H9 (cell line): ENCODE data around the gene PRADC1. TPM values are rescaled to one million over a fixed set of nuclear protein-coding genes. Genes with fewer than 3 reads are reported as not detected.

ENCODE experiments used
- DNase-seq: peaks from one replicate; pipeline ENCODE4 v3.0.0-alpha.2; 2017
- H2AFZ ChIP-seq: one replicate; pipeline ENCODE4 v1.6.1; 2013; ENCODE audit warnings: mild to moderate bottlenecking, low read length, control low read depth, moderate library complexity
- H2AK5ac ChIP-seq: 2 replicates; pipeline ENCODE4 v1.6.1; 2013; ENCODE audit warnings: low read length, control low read depth, mixed read lengths; ENCODE audit not compliant: insufficient read length
- H2BK120ac ChIP-seq: one replicate; pipeline ENCODE4 v1.6.1; 2013; ENCODE audit warnings: low read depth, mild to moderate bottlenecking, low read length, control low read depth, inconsistent platforms; ENCODE audit not compliant: poor library complexity, severe bottlenecking
- H2BK12ac ChIP-seq: 2 replicates; pipeline ENCODE4 v1.6.1; 2013; ENCODE audit warnings: low read length, control low read depth, mixed read lengths, low read depth; ENCODE audit not compliant: insufficient read length
- H2BK15ac ChIP-seq: 2 replicates; pipeline ENCODE4 v1.6.1; 2013; ENCODE audit warnings: low read depth, low read length, control low read depth
- H2BK20ac ChIP-seq: one replicate; pipeline ENCODE4 v1.6.1; 2013; ENCODE audit warnings: low read depth, mild to moderate bottlenecking, low read length, control low read depth, inconsistent platforms; ENCODE audit not compliant: poor library complexity, severe bottlenecking
- H2BK5ac ChIP-seq: 2 replicates; pipeline ENCODE4 v1.6.1; 2013; ENCODE audit warnings: low read length, control low read depth, mixed read lengths; ENCODE audit not compliant: insufficient read length
- H3K14ac ChIP-seq: 2 replicates; pipeline ENCODE4 v1.6.1; 2013; ENCODE audit warnings: low read length, control low read depth; ENCODE audit not compliant: insufficient read depth
- H3K18ac ChIP-seq: 2 replicates; pipeline ENCODE4 v1.6.1; 2013; ENCODE audit warnings: low read depth, mild to moderate bottlenecking, mixed read lengths, low read length, control low read depth; ENCODE audit not compliant: insufficient read length
- H3K23ac ChIP-seq: 2 replicates; pipeline ENCODE4 v1.6.1; 2013; ENCODE audit warnings: low read length, control low read depth, mixed read lengths, low read depth; ENCODE audit not compliant: insufficient read length
- H3K23me2 ChIP-seq: 2 replicates; pipeline ENCODE4 v1.6.1; 2013; ENCODE audit warnings: low read depth, mild to moderate bottlenecking, mixed read lengths, low read length, control low read depth; ENCODE audit not compliant: insufficient read length, poor library complexity, severe bottlenecking
- H3K27ac ChIP-seq: 2 replicates; pipeline ENCODE4 v1.5.1; 2013; ENCODE audit warnings: low read length, control low read depth, mixed read lengths, low read depth; ENCODE audit not compliant: insufficient read length
- H3K27me3 ChIP-seq: 2 replicates; pipeline ENCODE4 v1.6.1; 2013; ENCODE audit warnings: low read length, control low read depth, inconsistent platforms; ENCODE audit not compliant: insufficient read depth
- H3K4ac ChIP-seq: 2 replicates; pipeline ENCODE4 v1.6.1; 2013; ENCODE audit warnings: low read depth, mild to moderate bottlenecking, control low read depth, inconsistent platforms, low read length, moderate library complexity
- H3K4me1 ChIP-seq: 2 replicates; pipeline ENCODE4 v1.6.1; 2013; ENCODE audit warnings: low read length, control low read depth, inconsistent platforms; ENCODE audit not compliant: insufficient read depth
- H3K4me2 ChIP-seq: 2 replicates; pipeline ENCODE4 v1.6.1; 2013; ENCODE audit warnings: low read length, control low read depth, mixed read lengths; ENCODE audit not compliant: insufficient read length, insufficient read depth
- H3K56ac ChIP-seq: 2 replicates; pipeline ENCODE4 v1.6.1; 2013; ENCODE audit warnings: low read depth, mild to moderate bottlenecking, mixed read lengths, low read length, control low read depth; ENCODE audit not compliant: insufficient read length
- H3K79me1 ChIP-seq: 2 replicates; pipeline ENCODE4 v1.6.1; 2013; ENCODE audit warnings: low read depth, mild to moderate bottlenecking, moderate library complexity, low read length, control low read depth, inconsistent platforms; ENCODE audit not compliant: insufficient read depth, poor library complexity, severe bottlenecking
- H3K79me2 ChIP-seq: 2 replicates; pipeline ENCODE4 v1.6.1; 2013; ENCODE audit warnings: low read length, control low read depth, inconsistent platforms; ENCODE audit not compliant: insufficient read depth
- H3K9ac ChIP-seq: 2 replicates; pipeline ENCODE4 v1.6.1; 2013; ENCODE audit warnings: low read length, control low read depth, mixed read lengths; ENCODE audit not compliant: insufficient read length; ENCODE audit errors: extremely low read depth
- H3K9me3 ChIP-seq: one replicate; pipeline ENCODE4 v1.6.1; 2013; ENCODE audit warnings: low read depth, low read length, inconsistent platforms; ENCODE audit not compliant: control insufficient read depth
- H3T11ph ChIP-seq: one replicate; pipeline ENCODE4 v1.6.1; 2013; ENCODE audit warnings: mild to moderate bottlenecking, low read length, control low read depth, inconsistent platforms
- H4K20me1 ChIP-seq: one replicate; pipeline ENCODE4 v1.6.1; 2013; ENCODE audit not compliant: control insufficient read depth, insufficient read length, insufficient read depth
- H4K5ac ChIP-seq: 2 replicates; pipeline ENCODE4 v1.6.1; 2013; ENCODE audit warnings: low read depth, mild to moderate bottlenecking, mixed read lengths, low read length, control low read depth; ENCODE audit not compliant: insufficient read length
- H4K8ac ChIP-seq: replicated peaks from 2 replicates; pipeline ENCODE4 v1.6.1; 2013; ENCODE audit warnings: low read length, control low read depth, mixed read lengths, low read depth; ENCODE audit not compliant: insufficient read length
- H4K91ac ChIP-seq: 2 replicates; pipeline ENCODE4 v1.6.1; 2013; ENCODE audit warnings: low read depth, mild to moderate bottlenecking, moderate library complexity, mixed read lengths, low read length, control low read depth; ENCODE audit not compliant: insufficient read length
- H3K27ac Mint-ChIP-seq, 3 experiments: 2 replicates in 2 of 3; 3 replicates in 1 of 3; pipeline ENCODE4 v1.8.0; 2020 to 2021; ENCODE audit warnings: mixed read lengths in 3 of 3, mild to moderate bottlenecking in 1 of 3, moderate library complexity in 1 of 3
- H3K27me3 Mint-ChIP-seq: 2 replicates; pipeline ENCODE4 v1.8.0; 2021; ENCODE audit warnings: low read depth, mild to moderate bottlenecking, moderate library complexity, mixed read lengths
- H3K36me3 Mint-ChIP-seq, 3 experiments: 2 replicates in 2 of 3; 3 replicates in 1 of 3; pipeline ENCODE4 v1.8.0; 2020 to 2021; ENCODE audit warnings: low read depth in 3 of 3, mixed read lengths in 3 of 3; ENCODE audit not compliant: insufficient read depth in 1 of 3
- H3K4me1 Mint-ChIP-seq, 2 experiments: 2 replicates each; pipeline ENCODE4 v1.8.0; 2020; ENCODE audit warnings: mixed read lengths in 2 of 2
- H3K4me3 Mint-ChIP-seq, 2 experiments: 2 replicates in 1 of 2; 3 replicates in 1 of 2; pipeline ENCODE4 v1.8.0; 2020 to 2021; ENCODE audit warnings: mild to moderate bottlenecking in 2 of 2, mixed read lengths in 2 of 2, moderate library complexity in 1 of 2
- H3K9me3 Mint-ChIP-seq, 2 experiments: 2 replicates in 1 of 2; 3 replicates in 1 of 2; pipeline ENCODE4 v1.8.0; 2020; ENCODE audit warnings: mild to moderate bottlenecking in 2 of 2, mixed read lengths in 2 of 2, moderate library complexity in 1 of 2
- WGBS: extraction: QIAGEN DNeasy Blood & Tissue Kit; methylation state at CpG from one replicate; pipeline ENCODE4 v1.1.7; 2013; ENCODE audit warnings: missing lambda C conversion rate, low lambda C conversion rate, mixed read lengths; ENCODE audit not compliant: insufficient read length; ENCODE audit errors: extremely low coverage; 5-methylcytosine and 5-hydroxymethylcytosine counted together
- total RNA-seq: library from RNA; stranded (reverse); gene quantifications from 2 replicates; pipeline ENCODE4 v1.2.1, GENCODE V29; 2021
- TF ChIP-seq, protein P1 (sequence below): fragments of 200-600 bp; sonication (generic); conservative IDR thresholded peaks from 3 replicates; pipeline ENCODE4 v1.8.0; 2021; ENCODE audit warnings: antibody characterized with exemption, mild to moderate bottlenecking

The PRADC1 gene
- total RNA-seq, 1 experiment from 2014 or later, result 9.6 TPM

- Histone ChIP-seq H3K23ac (no peak overlapping the region), H4K91ac (no peak overlapping the region), H3K4me1 (no peaks in the 10 kb centered on the region), H2BK12ac (no peak overlapping the region), H3K79me2 (no peaks in the 10 kb centered on the region), H4K5ac (no peak overlapping the region), H4K8ac (no peak overlapping the region), H2AFZ (no peak overlapping the region), H2AK5ac (no peak overlapping the region), H3K9me3 (no peaks in the 10 kb centered on the region), H2BK120ac (no peak overlapping the region), H2BK20ac (no peak overlapping the region), H4K20me1 (no peaks in the 10 kb centered on the region), H3K4me2 (no peak overlapping the region), H2BK5ac (no peak overlapping the region), H3K27ac (no peak overlapping the region), H3K9ac (no peak overlapping the region), H3K79me1 (no peaks in the 10 kb centered on the region), H3T11ph (no peak overlapping the region), H3K56ac (no peak overlapping the region), H3K27me3 (no peaks in the 10 kb centered on the region), H3K4ac (no peak overlapping the region), H3K18ac (no peak overlapping the region), H3K14ac (no peak overlapping the region), H3K23me2 (no peaks in the 10 kb centered on the region), H2BK15ac (no peak overlapping the region)
- no CpG with 5 or more reads among the region's 17 CpGs for WGBS
- H3K36me3 Mint-ChIP-seq, result peaks cover 53 to 87% (median 69%) of the 10 kb centered on the region in 3 experiments
- H3K4me3 Mint-ChIP-seq, result no peak overlapping the region
- H3K9me3 Mint-ChIP-seq, result no peaks in the 10 kb centered on the region
- no peak overlapping the region; a peak in 1 of 7 replicates for H3K27ac Mint-ChIP-seq
- peaks cover 4 to 10% of the 10 kb centered on the region in 2 experiments for H3K4me1 Mint-ChIP-seq
- TF ChIP-seq, protein P1, sequence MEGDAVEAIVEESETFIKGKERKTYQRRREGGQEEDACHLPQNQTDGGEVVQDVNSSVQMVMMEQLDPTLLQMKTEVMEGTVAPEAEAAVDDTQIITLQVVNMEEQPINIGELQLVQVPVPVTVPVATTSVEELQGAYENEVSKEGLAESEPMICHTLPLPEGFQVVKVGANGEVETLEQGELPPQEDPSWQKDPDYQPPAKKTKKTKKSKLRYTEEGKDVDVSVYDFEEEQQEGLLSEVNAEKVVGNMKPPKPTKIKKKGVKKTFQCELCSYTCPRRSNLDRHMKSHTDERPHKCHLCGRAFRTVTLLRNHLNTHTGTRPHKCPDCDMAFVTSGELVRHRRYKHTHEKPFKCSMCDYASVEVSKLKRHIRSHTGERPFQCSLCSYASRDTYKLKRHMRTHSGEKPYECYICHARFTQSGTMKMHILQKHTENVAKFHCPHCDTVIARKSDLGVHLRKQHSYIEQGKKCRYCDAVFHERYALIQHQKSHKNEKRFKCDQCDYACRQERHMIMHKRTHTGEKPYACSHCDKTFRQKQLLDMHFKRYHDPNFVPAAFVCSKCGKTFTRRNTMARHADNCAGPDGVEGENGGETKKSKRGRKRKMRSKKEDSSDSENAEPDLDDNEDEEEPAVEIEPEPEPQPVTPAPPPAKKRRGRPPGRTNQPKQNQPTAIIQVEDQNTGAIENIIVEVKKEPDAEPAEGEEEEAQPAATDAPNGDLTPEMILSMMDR, result no peak
- DNase-seq, result no peak
- no peaks in the 10 kb centered on the region for H3K27me3 Mint-ChIP-seq
Observed at GRCh38 chr2:73250872-73251846, 18.1 kb upstream of the PRADC1 start.
